ENCODE data around the gene NVL.

Gene NVL

GRCh38 chr1:224192082-224192788 lies 137.7 kb downstream of the NVL start:
- in situ Hi-C loops (cut with MboI; ENCODE audit: low pct_unique_long_range_greater_than_20kb, low sequenced_read_pairs, unreplicated experiment), result no loop called here
- no peak for DNase-seq (ENCODE audit: low spot score)
- TF ChIP-seq CTCF (IDR thresholded peaks at IDR 0.05; ENCODE audit: extremely low read depth, insufficient read depth, missing control alignments), result no peak

- no peak for DNase-seq (ENCODE audit: low spot score)
- no peak for TF ChIP-seq CTCF (IDR thresholded peaks at IDR 0.05; ENCODE audit: extremely low read depth, insufficient read depth, missing control alignments)
- in situ Hi-C loops (cut with MboI; ENCODE audit: low pct_unique_long_range_greater_than_20kb, low sequenced_read_pairs, unreplicated experiment), result no loop called here
Measured at GRCh38 chr1:224189561-224189960, 140.4 kb downstream of the NVL start.

- no peak for DNase-seq (ENCODE audit: low spot score)
- no peak for TF ChIP-seq CTCF (IDR thresholded peaks at IDR 0.05; ENCODE audit: extremely low read depth, insufficient read depth, missing control alignments)
- in situ Hi-C loops (cut with MboI; ENCODE audit: low pct_unique_long_range_greater_than_20kb, low sequenced_read_pairs, unreplicated experiment), result no loop called here
Measured at GRCh38 chr1:224188286-224188685, 141.7 kb downstream of the NVL start.

GRCh38 chr1:224185208-224185607 lies 144.8 kb downstream of the NVL start:
- no peak for DNase-seq (ENCODE audit: low spot score)
- TF ChIP-seq CTCF (IDR thresholded peaks at IDR 0.05; ENCODE audit: extremely low read depth, insufficient read depth, missing control alignments), result no peak
- in situ Hi-C loops (cut with MboI; ENCODE audit: low pct_unique_long_range_greater_than_20kb, low sequenced_read_pairs, unreplicated experiment), result no loop called here

- peak; percentile 5 for TF ChIP-seq CTCF (IDR thresholded peaks at IDR 0.05; ENCODE audit: extremely low read depth, insufficient read depth, missing control alignments)
- in situ Hi-C loops (cut with MboI; ENCODE audit: low pct_unique_long_range_greater_than_20kb, low sequenced_read_pairs, unreplicated experiment), result no loop called here
- peak; percentile 71 for DNase-seq (ENCODE audit: low spot score)
Measured at GRCh38 chr1:224183591-224184312, 146.2 kb downstream of the NVL start.

GRCh38 chr1:224182866-224183590 lies 146.9 kb downstream of the NVL start, which contains the start of gene DEGS1:
Gene DEGS1, plus strand, starts transcription at chr1:224183240. Its CDS starts 97 bp downstream, at chr1:224183337.
- in situ Hi-C loops (cut with MboI; ENCODE audit: low pct_unique_long_range_greater_than_20kb, low sequenced_read_pairs, unreplicated experiment), result no loop called here
- TF ChIP-seq CTCF (IDR thresholded peaks at IDR 0.05; ENCODE audit: extremely low read depth, insufficient read depth, missing control alignments), result no peak
- DNase-seq (ENCODE audit: low spot score), result peak; percentile 94

Data from GM13977 (cell line).